Measurements from ENCODE around the gene FGF18. TPM values are rescaled to one million over a fixed set of nuclear protein-coding genes. Genes with fewer than 3 reads are reported as not detected.

Gene FGF18
- total RNA-seq, 1 donor from 2014 or later: 0.06 TPM

DNA sequence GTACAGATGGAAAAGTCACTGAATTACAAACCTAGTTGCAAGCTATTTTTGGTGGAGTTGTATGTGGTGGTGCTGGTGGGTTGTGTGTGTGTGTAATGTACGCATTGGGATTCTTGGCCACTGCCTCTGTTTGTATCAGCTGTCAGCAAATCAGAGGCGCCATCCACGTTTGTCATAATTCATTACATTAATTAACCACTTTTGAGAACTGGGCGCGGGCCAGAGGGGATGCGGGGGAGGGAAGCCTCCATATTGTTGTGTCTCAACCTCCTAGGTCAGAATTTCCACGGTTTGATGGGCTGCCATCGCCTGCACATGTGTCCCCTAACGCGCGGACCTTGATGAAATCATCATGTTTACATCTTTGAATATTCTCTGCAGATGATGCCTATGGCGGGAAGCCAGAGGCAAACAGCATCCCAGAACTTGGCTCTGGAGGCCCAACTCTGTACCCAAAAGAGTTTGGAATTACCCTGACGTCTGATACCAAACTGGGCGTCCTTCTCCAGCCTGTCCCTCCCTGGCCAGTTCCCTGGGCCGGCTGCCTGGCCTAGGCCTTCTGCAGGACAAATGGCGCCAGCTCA, 54.9 kb downstream of the FGF18 start:
- Mint-ChIP-seq H3K9me3 (peaks cover 8% of the 10 kb centered on the region), H3K4me1 (peaks cover 12% of the 10 kb centered on the region), H3K4me3 (no peak overlapping the region), H3K27ac (no peak overlapping the region), H3K27me3 (ENCODE audit: insufficient read depth, low read depth) (peaks cover 6% of the 10 kb centered on the region), H3K36me3 (no peaks in the 10 kb centered on the region)
- Histone ChIP-seq H3K36me3 (no peaks in the 10 kb centered on the region), H2AFZ (replicated peaks) (no peak overlapping the region), H3K4me3 (no peak overlapping the region), H3K27ac (no peak overlapping the region), H3K79me2 (ENCODE audit: low read depth) (no peaks in the 10 kb centered on the region), H3F3A (ENCODE audit: low read depth) (peaks cover 9% of the 10 kb centered on the region), H3K27me3 (no peaks in the 10 kb centered on the region), H3K9me3 (ENCODE audit: low read depth) (no peaks in the 10 kb centered on the region), H3K4me1 (peaks cover 9% of the 10 kb centered on the region), H3K9ac (no peak overlapping the region), H4K20me1 (ENCODE audit: low read depth) (peaks cover 1% of the 10 kb centered on the region), H3K4me2 (no peak overlapping the region)
- no peak for DNase-seq (ENCODE audit: low spot score)
- no peak for TF ChIP-seq EZH2 (IDR thresholded peaks at IDR 0.05)
- TF ChIP-seq, protein P1, sequence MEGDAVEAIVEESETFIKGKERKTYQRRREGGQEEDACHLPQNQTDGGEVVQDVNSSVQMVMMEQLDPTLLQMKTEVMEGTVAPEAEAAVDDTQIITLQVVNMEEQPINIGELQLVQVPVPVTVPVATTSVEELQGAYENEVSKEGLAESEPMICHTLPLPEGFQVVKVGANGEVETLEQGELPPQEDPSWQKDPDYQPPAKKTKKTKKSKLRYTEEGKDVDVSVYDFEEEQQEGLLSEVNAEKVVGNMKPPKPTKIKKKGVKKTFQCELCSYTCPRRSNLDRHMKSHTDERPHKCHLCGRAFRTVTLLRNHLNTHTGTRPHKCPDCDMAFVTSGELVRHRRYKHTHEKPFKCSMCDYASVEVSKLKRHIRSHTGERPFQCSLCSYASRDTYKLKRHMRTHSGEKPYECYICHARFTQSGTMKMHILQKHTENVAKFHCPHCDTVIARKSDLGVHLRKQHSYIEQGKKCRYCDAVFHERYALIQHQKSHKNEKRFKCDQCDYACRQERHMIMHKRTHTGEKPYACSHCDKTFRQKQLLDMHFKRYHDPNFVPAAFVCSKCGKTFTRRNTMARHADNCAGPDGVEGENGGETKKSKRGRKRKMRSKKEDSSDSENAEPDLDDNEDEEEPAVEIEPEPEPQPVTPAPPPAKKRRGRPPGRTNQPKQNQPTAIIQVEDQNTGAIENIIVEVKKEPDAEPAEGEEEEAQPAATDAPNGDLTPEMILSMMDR (IDR thresholded peaks at IDR 0.05): no peak

DNA sequence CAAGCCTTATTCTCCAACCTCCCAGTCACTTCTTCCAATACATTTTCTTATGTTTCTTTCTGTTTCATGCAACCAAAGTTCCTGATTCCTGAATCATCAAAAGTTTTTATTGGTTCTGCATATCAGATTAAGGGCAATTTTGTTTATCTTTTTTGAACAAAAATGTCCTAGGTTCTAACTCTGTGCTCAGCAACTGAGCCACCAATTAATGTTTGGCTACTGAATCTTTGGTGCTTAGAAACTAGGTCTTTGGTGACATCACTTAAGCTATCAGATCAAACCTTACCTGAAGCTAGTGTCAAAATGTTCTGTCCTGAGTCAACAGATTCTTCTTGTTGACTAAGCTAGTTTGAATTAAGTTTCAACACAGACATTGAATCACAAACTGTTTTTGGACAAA, 56.1 kb downstream of the FGF18 start:
- no peaks in the 10 kb centered on the region for H3K36me3 Mint-ChIP-seq
- Histone ChIP-seq H3K27me3 (no peaks in the 10 kb centered on the region), H3K4me2 (no peak overlapping the region), H3K79me2 (ENCODE audit: low read depth) (no peaks in the 10 kb centered on the region), H2AFZ (replicated peaks) (no peak overlapping the region), H3K4me3 (no peak overlapping the region), H4K20me1 (ENCODE audit: low read depth) (no peaks in the 10 kb centered on the region), H3K27ac (no peak overlapping the region), H3K4me1 (no peaks in the 10 kb centered on the region), H3K9me3 (ENCODE audit: low read depth) (no peaks in the 10 kb centered on the region), H3K36me3 (no peaks in the 10 kb centered on the region), H3F3A (ENCODE audit: low read depth) (no peaks in the 10 kb centered on the region), H3K9ac (no peak overlapping the region)
- TF ChIP-seq, protein P1 (IDR thresholded peaks at IDR 0.05): no peak
- no peak for TF ChIP-seq EZH2phosphoT487 (IDR thresholded peaks at IDR 0.05)
- no peak for TF ChIP-seq EZH2 (IDR thresholded peaks at IDR 0.05)
- peaks cover 8% of the 10 kb centered on the region for H3K9me3 Mint-ChIP-seq
- no peaks in the 10 kb centered on the region for H3K27me3 Mint-ChIP-seq (ENCODE audit: insufficient read depth, low read depth)
- peaks cover 3% of the 10 kb centered on the region for H3K4me1 Mint-ChIP-seq
- DNase-seq (ENCODE audit: low spot score): no peak
- no peak overlapping the region for H3K27ac Mint-ChIP-seq
- no peak overlapping the region for H3K4me3 Mint-ChIP-seq

DNA sequence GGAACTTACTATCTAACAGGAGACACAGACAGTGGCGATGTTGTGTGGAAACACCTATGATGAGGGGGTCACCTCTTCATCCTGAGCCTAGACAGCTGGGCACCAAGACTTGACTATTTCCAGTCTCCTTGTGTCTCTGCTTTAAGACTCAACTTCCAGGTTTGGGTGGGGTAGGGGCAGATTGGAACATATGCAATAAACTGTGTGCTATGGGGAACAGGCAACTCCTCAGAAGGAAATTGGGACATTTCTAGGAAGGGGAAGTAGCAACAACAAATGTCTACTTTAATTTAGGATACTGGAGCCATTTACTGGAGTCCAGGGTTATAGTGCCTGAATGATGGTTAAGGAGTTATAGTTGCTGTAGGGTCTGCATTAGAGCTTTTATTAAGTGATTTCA, 57.3 kb downstream of the FGF18 start:
- Mint-ChIP-seq H3K27ac (no peak overlapping the region), H3K27me3 (ENCODE audit: insufficient read depth, low read depth) (no peaks in the 10 kb centered on the region), H3K4me1 (peaks cover 6% of the 10 kb centered on the region), H3K4me3 (no peak overlapping the region), H3K36me3 (no peaks in the 10 kb centered on the region), H3K9me3 (peaks cover 8% of the 10 kb centered on the region)
- Histone ChIP-seq H3K4me1 (peaks cover under 1% of the 10 kb centered on the region), H4K20me1 (ENCODE audit: low read depth) (no peaks in the 10 kb centered on the region), H3K27ac (no peak overlapping the region), H3K9me3 (ENCODE audit: low read depth) (no peaks in the 10 kb centered on the region), H3F3A (ENCODE audit: low read depth) (no peaks in the 10 kb centered on the region), H3K79me2 (ENCODE audit: low read depth) (no peaks in the 10 kb centered on the region), H3K4me3 (no peak overlapping the region), H3K9ac (no peak overlapping the region), H3K36me3 (no peaks in the 10 kb centered on the region), H3K4me2 (no peak overlapping the region), H3K27me3 (no peaks in the 10 kb centered on the region), H2AFZ (replicated peaks) (no peak overlapping the region)
- no peak for DNase-seq (ENCODE audit: low spot score)
- TF ChIP-seq EZH2 (IDR thresholded peaks at IDR 0.05) (no peak), EZH2phosphoT487 (IDR thresholded peaks at IDR 0.05) (no peak)
- TF ChIP-seq, protein P1 (IDR thresholded peaks at IDR 0.05): no peak

All from neural progenitor cell (in vitro differentiated cells).